Panc1 (cell line): ENCODE data around the gene SLC27A5. TPM values are rescaled to one million over a fixed set of nuclear protein-coding genes. Genes with fewer than 3 reads are reported as not detected.

Experiments used
- ATAC-seq: fragments of 200-7000 bp; cut with Tn5 transposase; 2 replicates; pipeline ENCODE4 v1.9.1; 2020; ENCODE audit warnings: mild to moderate bottlenecking, moderate library complexity
- BruUV-seq: library from RNA; stranded (reverse); fragments of 400-500 nt; replicated peaks from 2 replicates; lab custom pipeline; 2021; lab: Mats Ljungman, UMichigan
- CTCF ChIA-PET: fragments of 300-600 bp; sonication (Branson Sonifier 250); formaldehyde crosslinking; loops from one replicate; lab custom pipeline; 2022; ENCODE audit warnings: antibody characterized with exemption; lab: Charles Lee
- POLR2A ChIA-PET: fragments of 300-600 bp; sonication (Branson Sonifier 250); formaldehyde crosslinking; loops from one replicate; lab custom pipeline; 2022; ENCODE audit warnings: antibody characterized with exemption; lab: Charles Lee
- DNase-seq: peaks from one replicate; pipeline ENCODE4 v3.0.0-alpha.2; 2010; ENCODE audit warnings: low read depth, low spot score
- H3K27ac ChIP-seq: 2 replicates; pipeline ENCODE4 v1.5.1; 2011; ENCODE audit warnings: mild to moderate bottlenecking, low read length, inconsistent platforms
- H3K27me3 ChIP-seq: fragments of 200-500 bp; sonication (Bioruptor generic); 2 replicates; pipeline ENCODE4 v1.6.0; 2014; ENCODE audit warnings: low read length, inconsistent platforms; ENCODE audit not compliant: control insufficient read depth, insufficient read depth
- H3K36me3 ChIP-seq: fragments of 200-500 bp; sonication (Bioruptor generic); 2 replicates; pipeline ENCODE4 v1.5.1; 2014; ENCODE audit warnings: inconsistent platforms, mild to moderate bottlenecking, low read length, moderate library complexity; ENCODE audit not compliant: control insufficient read depth, insufficient read depth
- H3K4me1 ChIP-seq: 2 replicates; pipeline ENCODE4 v1.5.1; 2011; ENCODE audit warnings: inconsistent platforms, mild to moderate bottlenecking, low read length, moderate library complexity; ENCODE audit not compliant: control insufficient read depth, insufficient read depth
- H3K4me3 ChIP-seq, 2 experiments: 2 replicates each; pipeline ENCODE4 v1.5.1; 2011 to 2012; ENCODE audit warnings: low read depth in 2 of 2, low read length in 2 of 2, mild to moderate bottlenecking in 2 of 2, inconsistent platforms in 1 of 2, moderate library complexity in 1 of 2
- H3K9me3 ChIP-seq: fragments of 200-500 bp; sonication (Bioruptor generic); 2 replicates; pipeline ENCODE4 v1.5.1; 2014; ENCODE audit warnings: low read depth, mild to moderate bottlenecking, inconsistent platforms, low read length, moderate library complexity; ENCODE audit not compliant: control insufficient read depth, insufficient read depth
- CTCF ChIP-seq: fragments of 450-650 bp; IDR thresholded peaks from 2 replicates; pipeline ENCODE4 v1.5.1; 2017; ENCODE audit warnings: mild to moderate bottlenecking
- POLR2AphosphoS5 ChIP-seq: IDR thresholded peaks from 2 replicates; pipeline ENCODE4 v1.6.1; 2012; ENCODE audit warnings: mild to moderate bottlenecking, low read depth, low read length, moderate library complexity
- REST ChIP-seq, 2 experiments: IDR thresholded peaks; 2 replicates each; pipeline ENCODE4 v1.6.1; 2011 to 2012; ENCODE audit warnings: low read depth in 2 of 2, control low read depth in 1 of 2, low read length in 1 of 2, mild to moderate bottlenecking in 1 of 2, moderate library complexity in 1 of 2; ENCODE audit not compliant: insufficient read depth in 1 of 2
- SIN3A ChIP-seq: IDR thresholded peaks from 2 replicates; pipeline ENCODE4 v1.6.1; 2012; ENCODE audit warnings: low read depth, mild to moderate bottlenecking, low read length, moderate library complexity, borderline replicate concordance; ENCODE audit not compliant: insufficient read depth
- TCF7L2 ChIP-seq: IDR thresholded peaks from 2 replicates; pipeline ENCODE4 v1.6.1; 2011; ENCODE audit warnings: mild to moderate bottlenecking, low read depth, low read length, inconsistent platforms
- in situ Hi-C: cut with HindIII; loops from 2 replicates; pipeline ENCODE4 v1.10.0; 2016; ENCODE audit warnings: low sequenced_read_pairs, low pct_unique_long_range_greater_than_20kb
- intact Hi-C: fragments of 100-400 bp; cut with micrococcal nuclease; formaldehyde crosslinking; loops from one replicate; pipeline ENCODE4 v1.10.0; 2022; ENCODE audit not compliant: unreplicated experiment
- total RNA-seq: library from RNA; stranded (reverse); gene quantifications from one replicate; pipeline ENCODE4 v1.2.1, GENCODE V29; 2021; ENCODE audit not compliant: unreplicated experiment

SLC27A5 gene
- total RNA-seq, 1 experiment from 2014 or later, result 10.7 TPM

- BruUV-seq, result no TSS peak
- in situ Hi-C loops, result no loop called here
- CTCF ChIA-PET, result interaction anchor here (0.7 kb wide), 1 partner anchor 268 kb away, joined by 3 read pairs; no protein-coding TSS in a partner anchor
- Histone ChIP-seq H3K4me1 (peaks cover 14% of the 10 kb centered on the region), H3K36me3 (no peaks in the 10 kb centered on the region), H3K27me3 (no peaks in the 10 kb centered on the region), H3K27ac (peak overlapping the region; percentile 92), H3K4me3 (peak overlapping the region in 1 of 2 experiments; percentile 78; a peak in 2 of 4 replicates), H3K9me3 (no peaks in the 10 kb centered on the region)
- DNase-seq, result no peak
- POLR2A ChIA-PET, result interaction anchor here (0.6 kb wide), 1 partner anchor 44 kb away, joined by 10 read pairs; no protein-coding TSS in a partner anchor
- ATAC-seq, result no peak
- no peak for TF ChIP-seq SIN3A
- TF ChIP-seq POLR2AphosphoS5, result no peak
- TF ChIP-seq TCF7L2, result no peak
- no peak for TF ChIP-seq CTCF
- no peak for TF ChIP-seq REST (IDR thresholded peaks at IDR 0.05; ENCODE audit: insufficient read depth in 1 of 2, low read depth in 2 of 2, low read length in 1 of 2)
- intact Hi-C loops, result no loop called here
Measured at GRCh38 chr19:58477130-58477529, 34.7 kb downstream of the SLC27A5 start.

- H3K9me3 ChIP-seq, result no peaks in the 10 kb centered on the region
- no peaks in the 10 kb centered on the region for H3K27me3 ChIP-seq
- POLR2A ChIA-PET, result interaction anchor here (0.6 kb wide), 1 partner anchor 44 kb away, joined by 10 read pairs; no protein-coding TSS in a partner anchor
- no peak for DNase-seq
- H3K4me3 ChIP-seq, result peak overlapping the region; percentile 76 to 78
- no peak for ATAC-seq
- peak overlapping the region; percentile 92 for H3K27ac ChIP-seq
- in situ Hi-C loops (no loop called here), intact Hi-C loops (no loop called here)
- CTCF ChIA-PET, result interaction anchor here (0.7 kb wide), 1 partner anchor 267 kb away, joined by 3 read pairs; no protein-coding TSS in a partner anchor
- TF ChIP-seq POLR2AphosphoS5 (peak; percentile 4; the same call in 1 of the 2 replicates), TCF7L2 (no peak)
- peaks cover 14% of the 10 kb centered on the region for H3K4me1 ChIP-seq
- BruUV-seq, result no TSS peak
- no peaks in the 10 kb centered on the region for H3K36me3 ChIP-seq
Measured at GRCh38 chr19:58476498-58477015, 35.2 kb downstream of the SLC27A5 start.
